ENCODE measurements around the gene ADAM8. TPM values are rescaled to one million over a fixed set of nuclear protein-coding genes. Genes with fewer than 3 reads are reported as not detected.

The ADAM8 gene
- total RNA-seq, 4 donors from 2014 or later: 2.7 to 11.3 (median 6.4) TPM

GRCh38 chr10:133275684-133276092 lies 980 bp downstream of the ADAM8 start:
- no peak for DNase-seq (ENCODE audit: low spot score in 2 of 2)
- peak overlapping the region in 2 of 4 donors; percentile 31 to 41 for H3K4me3 ChIP-seq
- H3K36me3 ChIP-seq: peaks cover 0 to 58% (median 0%) of the 10 kb centered on the region in 3 donors
- TF ChIP-seq POLR2A (IDR thresholded peaks at IDR 0.05): no peak
- peaks cover 0 to 43% (median 17%) of the 10 kb centered on the region in 4 donors for H3K4me1 ChIP-seq
- no peaks in the 10 kb centered on the region for H3K9me3 ChIP-seq
- WGBS, 2 donors: 13 to 25% methylated on average over 6 to 12 of the region's 12 CpGs
- H3K27me3 ChIP-seq: peaks cover 0 to 33% of the 10 kb centered on the region in 2 donors
- H3K27ac ChIP-seq: peak overlapping the region in 1 of 4 donors; percentile 38

GRCh38 chr10:133274751-133275683 lies 1.7 kb downstream of the ADAM8 start:
- H3K9me3 ChIP-seq: no peaks in the 10 kb centered on the region
- H3K27ac ChIP-seq: peak overlapping the region in 1 of 4 donors; percentile 37
- TF ChIP-seq POLR2A (IDR thresholded peaks at IDR 0.05): no peak
- TF ChIP-seq CTCF (IDR thresholded peaks at IDR 0.05): no peak
- TF ChIP-seq EP300 (IDR thresholded peaks at IDR 0.05): no peak
- peaks cover 0 to 58% (median 0%) of the 10 kb centered on the region in 3 donors for H3K36me3 ChIP-seq
- peaks cover 0 to 43% (median 17%) of the 10 kb centered on the region in 4 donors for H3K4me1 ChIP-seq
- no peak for DNase-seq (ENCODE audit: low spot score in 2 of 2)
- H3K27me3 ChIP-seq: peaks cover 0 to 33% of the 10 kb centered on the region in 2 donors
- H3K4me3 ChIP-seq: peak overlapping the region in 1 of 4 donors; percentile 41
- WGBS, 2 donors: 32 to 43% methylated on average over 20 to 22 of the region's 26 CpGs

- peaks cover 0 to 58% (median 0%) of the 10 kb centered on the region in 3 donors for H3K36me3 ChIP-seq
- no peak overlapping the region for H3K4me3 ChIP-seq
- peaks cover 0 to 37% (median 17%) of the 10 kb centered on the region in 4 donors for H3K4me1 ChIP-seq
- no peak overlapping the region for H3K27ac ChIP-seq
- H3K9me3 ChIP-seq: no peaks in the 10 kb centered on the region
- DNase-seq (ENCODE audit: low spot score in 2 of 2): no peak
- peaks cover 0 to 33% of the 10 kb centered on the region in 2 donors for H3K27me3 ChIP-seq
- TF ChIP-seq POLR2A (IDR thresholded peaks at IDR 0.05) (no peak), CTCF (IDR thresholded peaks at IDR 0.05) (no peak), EP300 (IDR thresholded peaks at IDR 0.05) (no peak)
- 89 to 94% methylated on average over 11 to 16 of the region's 28 CpGs for WGBS, 2 donors
These were observed 3.0 kb downstream of the ADAM8 start for GRCh38 chr10:133273534-133274143.

- TF ChIP-seq EP300 (IDR thresholded peaks at IDR 0.05): no peak
- no peak for TF ChIP-seq CTCF (IDR thresholded peaks at IDR 0.05)
- TF ChIP-seq POLR2A (IDR thresholded peaks at IDR 0.05): no peak
- no peak for DNase-seq (ENCODE audit: low spot score in 2 of 2)
- Histone ChIP-seq H3K36me3 (peaks cover 0 to 59% (median 0%) of the 10 kb centered on the region in 3 donors), H3K4me3 (no peak overlapping the region), H3K27me3 (peaks cover 0 to 33% of the 10 kb centered on the region in 2 donors), H3K27ac (no peak overlapping the region), H3K4me1 (peaks cover 0 to 33% (median 15%) of the 10 kb centered on the region in 4 donors), H3K9me3 (no peaks in the 10 kb centered on the region)
- WGBS, 2 donors: 80 to 86% methylated on average over 17 to 18 of the region's 25 CpGs
These were observed 3.7 kb downstream of the ADAM8 start for GRCh38 chr10:133272964-133273420.

GRCh38 chr10:133272301-133272963 lies 4.2 kb downstream of the ADAM8 start:
- peaks cover 0 to 64% (median 0%) of the 10 kb centered on the region in 3 donors for H3K36me3 ChIP-seq
- no peak overlapping the region for H3K27ac ChIP-seq
- H3K27me3 ChIP-seq: peaks cover 0 to 31% of the 10 kb centered on the region in 2 donors
- H3K4me1 ChIP-seq: peaks cover 0 to 28% (median 13%) of the 10 kb centered on the region in 4 donors
- TF ChIP-seq EP300 (IDR thresholded peaks at IDR 0.05) (no peak), CTCF (IDR thresholded peaks at IDR 0.05) (no peak), POLR2A (IDR thresholded peaks at IDR 0.05) (no peak)
- H3K4me3 ChIP-seq: no peak overlapping the region
- 82 to 83% methylated on average over 21 to 26 of the region's 29 CpGs for WGBS, 2 donors
- no peaks in the 10 kb centered on the region for H3K9me3 ChIP-seq
- DNase-seq (ENCODE audit: low spot score in 2 of 2): no peak

Measured in tibial nerve (tissue), 4 donors.